ENCODE results near the gene TMEM181.
"Not testable (repeated sequence)": the region's sequence is repeated elsewhere in the genome, so short reads cannot be mapped to it uniquely, and the experiment has no call there.

The TMEM181 gene

GRCh38 chr6:158539413-158539812 lies 20.5 kb upstream of the TMEM181 start:
- DNase-seq: no peak

- no peak for DNase-seq
Measured at GRCh38 chr6:158539881-158540280, 20.0 kb upstream of the TMEM181 start.

GRCh38 chr6:158543606-158544185 lies 16.2 kb upstream of the TMEM181 start:
- DNase-seq: no peak

GRCh38 chr6:158544428-158544827 lies 15.5 kb upstream of the TMEM181 start:
- no peak for DNase-seq

GRCh38 chr6:158545043-158545966 lies 14.6 kb upstream of the TMEM181 start:
- DNase-seq: no peak

DNA sequence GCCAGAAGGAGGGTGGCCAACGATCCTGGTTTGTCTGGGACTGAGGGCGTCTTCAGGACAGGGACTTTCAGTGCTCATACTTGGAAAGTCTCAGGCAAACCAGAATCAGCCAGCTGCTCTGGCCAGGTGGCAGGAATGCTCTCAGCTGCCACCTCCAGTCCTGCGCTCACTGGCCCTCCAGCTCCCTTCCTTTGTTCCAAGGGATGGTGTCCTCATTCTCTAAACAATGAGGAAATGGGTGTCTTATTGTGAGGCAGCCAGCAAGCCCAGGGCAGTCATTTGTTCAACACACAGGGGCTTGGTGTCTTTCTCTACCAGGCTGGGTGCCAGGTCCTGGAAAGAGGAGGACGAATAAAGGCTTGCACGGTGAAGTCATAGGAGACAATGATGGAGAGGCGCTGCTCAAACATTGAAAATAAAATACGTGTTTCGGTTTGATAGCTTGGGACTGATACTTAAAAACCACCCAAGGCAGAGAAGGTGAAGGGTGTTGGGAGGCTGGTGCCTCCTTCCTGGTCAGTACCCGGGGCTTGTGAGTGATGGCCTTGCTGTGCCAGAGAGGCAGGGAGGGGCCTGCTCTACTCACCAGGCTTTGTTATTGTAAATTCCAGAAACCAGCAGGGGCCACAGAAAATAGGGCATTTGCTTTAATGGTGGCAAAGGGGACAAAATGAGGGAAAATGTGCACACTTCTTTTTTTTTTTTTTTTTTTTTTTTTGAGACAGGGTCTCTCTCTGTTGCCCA lies 11.3 kb upstream of the TMEM181 start:
- DNase-seq: peak; percentile 46

GRCh38 chr6:158552055-158552795 lies 7.7 kb upstream of the TMEM181 start:
- no peak for DNase-seq

DNA sequence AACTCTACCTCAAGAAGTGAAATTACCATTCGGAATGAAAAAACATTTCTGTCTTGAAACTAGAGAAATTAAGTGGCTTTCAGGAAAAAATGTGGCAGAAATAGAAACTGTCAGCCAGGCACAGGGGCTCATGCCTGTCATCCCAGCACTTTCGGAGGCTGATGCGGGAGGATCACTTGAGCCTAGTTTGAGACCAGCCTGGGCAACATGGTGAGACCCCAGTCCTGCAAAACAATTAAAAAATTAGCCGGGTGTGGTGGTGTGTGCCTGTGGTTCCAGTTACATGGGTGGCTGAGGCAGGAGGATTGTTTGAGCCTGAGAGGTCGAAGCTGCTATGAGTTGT lies 7.1 kb upstream of the TMEM181 start:
- DNase-seq: no peak

- no peak for DNase-seq
Measured at GRCh38 chr6:158554611-158555361, 5.1 kb upstream of the TMEM181 start.

GRCh38 chr6:158556113-158556512 lies 3.8 kb upstream of the TMEM181 start:
- DNase-seq: no peak

DNA sequence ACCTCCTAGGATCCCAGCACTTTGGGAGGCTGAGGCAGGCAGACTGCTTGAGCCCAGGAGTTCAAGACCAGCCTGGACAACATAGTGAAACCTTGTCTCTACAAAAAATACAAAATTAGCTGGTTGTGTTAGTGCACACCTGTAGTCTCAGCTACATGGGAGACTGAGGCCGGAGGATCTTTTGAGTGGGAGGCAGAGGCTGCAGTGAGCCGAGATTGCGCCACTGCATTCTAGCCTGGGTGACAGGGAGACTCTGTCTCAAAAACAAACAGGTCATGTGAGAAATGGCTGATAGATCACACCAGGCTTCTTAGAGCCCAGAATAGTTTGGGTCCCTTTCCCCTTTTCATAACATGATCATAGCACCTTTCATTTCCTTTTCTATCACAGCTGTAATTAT lies 2.8 kb upstream of the TMEM181 start:
- not testable (repeated sequence) for DNase-seq

- DNase-seq: no peak
Measured at GRCh38 chr6:158557927-158558326, 2.0 kb upstream of the TMEM181 start.

- no peak for DNase-seq
Measured at GRCh38 chr6:158558415-158559306, 1.2 kb upstream of the TMEM181 start.

GRCh38 chr6:158559338-158559894 lies 475 bp upstream of the TMEM181 start:
- no peak for DNase-seq

- DNase-seq: no peak
Measured at GRCh38 chr6:158560836-158561320, 987 bp downstream of the TMEM181 start.

GRCh38 chr6:158561321-158561884 lies 1.5 kb downstream of the TMEM181 start:
- DNase-seq: no peak

DNA sequence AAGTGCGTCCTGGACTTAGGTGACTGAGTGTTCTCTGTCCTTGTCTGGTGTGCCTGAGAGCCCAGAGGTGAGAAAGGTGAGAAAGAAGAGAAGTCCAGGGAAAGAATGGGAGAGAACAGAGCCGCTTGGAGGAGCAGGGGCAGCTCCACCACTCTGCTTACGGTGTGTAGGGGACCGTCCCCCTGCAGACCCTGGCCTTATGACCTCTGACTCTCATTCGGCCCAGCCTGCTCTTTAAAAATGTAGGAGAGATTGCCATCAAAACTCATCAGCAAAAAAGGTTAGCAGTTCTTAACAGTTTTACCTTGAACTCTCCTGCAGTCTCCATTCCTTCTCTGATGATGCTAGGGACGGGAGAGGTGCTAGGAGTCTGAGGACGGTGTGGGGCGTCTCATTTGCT lies 2.0 kb downstream of the TMEM181 start:
- DNase-seq: no peak

DNA sequence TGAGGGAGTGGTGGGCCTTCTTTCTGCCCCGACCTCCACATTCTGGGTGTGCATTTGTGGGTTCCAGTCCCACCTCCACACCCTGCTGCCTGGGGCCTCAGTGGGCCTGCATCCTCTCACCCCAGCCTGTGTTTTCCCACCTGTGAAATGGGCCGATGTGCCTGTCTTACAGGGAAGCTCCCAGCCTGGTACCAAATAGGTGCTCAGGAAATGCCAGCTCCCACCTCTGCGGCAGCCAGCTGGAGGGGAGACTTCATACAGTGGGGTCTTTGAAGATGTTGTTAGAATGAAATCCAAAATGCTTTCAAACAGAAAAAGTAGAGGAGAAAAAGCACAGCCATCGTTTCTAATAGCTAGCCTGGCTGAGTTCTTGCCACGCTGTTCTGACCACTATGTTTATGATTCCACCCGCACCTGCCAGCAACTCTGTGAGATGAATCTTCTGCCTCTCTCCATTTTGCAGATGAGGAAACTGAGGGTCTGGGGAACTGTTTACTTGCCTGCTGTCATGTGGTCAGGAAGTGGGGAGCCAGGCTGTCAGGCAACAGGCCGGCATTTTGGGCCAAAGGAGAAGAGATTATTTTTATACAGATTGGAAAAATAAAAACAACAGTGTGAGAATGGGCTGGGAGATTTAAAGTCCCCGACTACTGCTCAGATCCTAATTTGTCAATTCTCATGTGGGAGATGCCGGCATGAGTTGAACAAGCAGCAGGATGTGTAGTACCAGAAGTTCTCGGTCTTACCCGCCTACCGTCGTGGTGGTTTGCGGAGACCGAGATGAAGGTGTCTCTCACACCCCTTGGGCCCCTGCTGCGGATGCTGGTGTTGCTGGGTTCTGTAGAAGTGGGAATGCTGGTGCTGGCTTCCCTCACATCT lies 4.6 kb downstream of the TMEM181 start:
- DNase-seq: no peak

- no peak for DNase-seq
Measured at GRCh38 chr6:158565122-158565429, 5.2 kb downstream of the TMEM181 start.
